Keratinocyte (primary cell): Measurements from ENCODE around the gene ALKBH2. TPM values are rescaled to one million over a fixed set of nuclear protein-coding genes. Genes with fewer than 3 reads are reported as not detected.

Source experiments
- DNase-seq: peaks from one replicate; pipeline ENCODE4 v3.0.0-alpha.2; 2011; ENCODE audit warnings: low read depth, missing footprints, low spot score
- FAIRE-seq: peaks from 2 replicates; lab custom pipeline; 2011; peaks lifted over from hg19 to GRCh38; lab: Jason Lieb, UNC
- H2AFZ ChIP-seq: 2 replicates; pipeline ENCODE4 v1.6.0; 2012; ENCODE audit warnings: low read length, control low read depth, inconsistent platforms; ENCODE audit not compliant: control insufficient read depth
- H3K27ac ChIP-seq: 2 replicates; pipeline ENCODE4 v1.5.1; 2011; ENCODE audit warnings: low read length; ENCODE audit not compliant: control insufficient read depth, insufficient read depth
- H3K27me3 ChIP-seq: 3 replicates; pipeline ENCODE4 v1.6.0; 2011; ENCODE audit warnings: low read length; ENCODE audit not compliant: control insufficient read depth, insufficient read depth; ENCODE audit errors: extremely low read depth
- H3K36me3 ChIP-seq, 2 experiments: 2 replicates in 1 of 2; 3 replicates in 1 of 2; pipeline ENCODE4 v1.5.1; 2011; ENCODE audit warnings: low read length in 2 of 2, mild to moderate bottlenecking in 1 of 2; ENCODE audit not compliant: control insufficient read depth in 2 of 2, insufficient read depth in 2 of 2; ENCODE audit errors: extremely low read depth in 1 of 2
- H3K4me1 ChIP-seq: 3 replicates; pipeline ENCODE4 v1.5.1; 2011; ENCODE audit warnings: low read length; ENCODE audit not compliant: control insufficient read depth, insufficient read depth; ENCODE audit errors: extremely low read depth
- H3K4me2 ChIP-seq: 3 replicates; pipeline ENCODE4 v1.6.0; 2011; ENCODE audit warnings: low read depth, low read length; ENCODE audit not compliant: control insufficient read depth, insufficient read depth; ENCODE audit errors: extremely low read depth
- H3K4me3 ChIP-seq, 3 experiments: fragments of 200-600 bp in 1 of 3; sonication (generic) in 1 of 3; 2 replicates in 2 of 3; 3 replicates in 1 of 3; pipeline ENCODE4 v1.5.1; 2011 to 2016; ENCODE audit warnings: low read length in 3 of 3, mild to moderate bottlenecking in 3 of 3, control low read depth in 2 of 3, inconsistent platforms in 1 of 3, low read depth in 1 of 3, mixed read lengths in 1 of 3, mixed run types in 1 of 3, moderate library complexity in 1 of 3; ENCODE audit not compliant: control insufficient read depth in 2 of 3, insufficient read depth in 2 of 3; ENCODE audit errors: extremely low read depth in 1 of 3
- H3K79me2 ChIP-seq: 2 replicates; pipeline ENCODE4 v1.6.0; 2012; ENCODE audit warnings: low read length; ENCODE audit not compliant: control insufficient read depth, insufficient read depth
- H3K9ac ChIP-seq: 3 replicates; pipeline ENCODE4 v1.6.0; 2011; ENCODE audit warnings: low read length; ENCODE audit not compliant: control insufficient read depth, insufficient read depth; ENCODE audit errors: extremely low read depth
- H3K9me1 ChIP-seq: 3 replicates; pipeline ENCODE4 v1.6.0; 2011; ENCODE audit warnings: low read length; ENCODE audit not compliant: control insufficient read depth, insufficient read depth; ENCODE audit errors: extremely low read depth
- H3K9me3 ChIP-seq: 2 replicates; pipeline ENCODE4 v1.5.1; 2012; ENCODE audit warnings: low read depth, low read length; ENCODE audit not compliant: control insufficient read depth
- H4K20me1 ChIP-seq: 3 replicates; pipeline ENCODE4 v1.6.0; 2011; ENCODE audit warnings: low read length; ENCODE audit not compliant: control insufficient read depth, insufficient read depth; ENCODE audit errors: extremely low read depth
- EZH2 ChIP-seq: IDR thresholded peaks from one replicate; pipeline ENCODE4 v1.6.1; 2012; ENCODE audit warnings: inconsistent platforms, mild to moderate bottlenecking, low read length, moderate library complexity
- dilution Hi-C: fragments of 300-500 bp; cut with MboI; formaldehyde crosslinking; loops from one replicate; pipeline ENCODE4 v1.7.0; 2020; ENCODE audit warnings: low sequenced_read_pairs; ENCODE audit not compliant: extremely low pct_ligation_motif_present
- polyA plus RNA-seq, 5 experiments: library from polyadenylated mRNA; depleted of rRNA in 3 of 5; stranded (reverse) in 3 of 5; stranded (forward) in 1 of 5; unstranded in 1 of 5; fragments of >200 nt; gene quantifications; 1 replicate in 1 of 5; 2 replicates in 3 of 5; 3 replicates in 1 of 5; pipeline versions ENCODE4 v1.2.1 to v1.2.3, GENCODE V29; 2011 to 2012; ENCODE audit warnings: missing spikeins in 2 of 5, low read depth in 1 of 5, low replicate concordance in 1 of 5
- TF ChIP-seq, protein P1 (sequence below), 3 experiments: IDR thresholded peaks in 1 of 3; conservative IDR thresholded peaks in 1 of 3; optimal IDR thresholded peaks in 1 of 3; 2 replicates in 2 of 3; 3 replicates in 1 of 3; pipeline versions ENCODE3 to v1.5.1; 2011; ENCODE audit warnings: low read length in 3 of 3, mild to moderate bottlenecking in 3 of 3, moderate library complexity in 2 of 3, control low read depth in 1 of 3, inconsistent platforms in 1 of 3; ENCODE audit not compliant: insufficient read depth in 2 of 3; ENCODE audit errors: extremely low read depth in 1 of 3

Gene ALKBH2
- polyA plus RNA-seq, 1 donor (not counting 4 experiments of a cell fraction or from before 2014, with no cell fraction given), result 25.2 TPM

DNA sequence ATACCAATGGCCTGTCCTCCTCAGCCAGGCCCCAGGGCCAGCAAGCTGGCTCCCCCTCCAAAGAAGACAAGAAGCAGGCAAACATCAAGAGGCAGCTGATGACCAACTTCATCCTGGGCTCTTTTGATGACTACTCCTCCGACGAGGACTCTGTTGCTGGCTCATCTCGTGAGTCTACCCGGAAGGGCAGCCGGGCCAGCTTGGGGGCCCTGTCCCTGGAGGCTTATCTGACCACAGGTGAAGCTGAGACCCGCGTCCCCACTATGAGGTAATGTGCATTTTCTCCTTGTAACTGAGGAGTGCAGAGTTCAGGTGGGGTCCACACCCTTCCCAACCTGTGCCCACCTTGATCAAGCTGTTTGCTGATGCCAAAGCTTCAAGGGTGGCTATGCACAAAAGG lies 46.5 kb upstream of the ALKBH2 start:
- no peak overlapping the region for H3K9ac ChIP-seq

GRCh38 chr12:109139360-109139759 lies 46.1 kb upstream of the ALKBH2 start:
- Histone ChIP-seq H3K36me3 (no peaks in the 10 kb centered on the region), H2AFZ (no peak overlapping the region), H3K79me2 (no peaks in the 10 kb centered on the region), H3K27ac (no peak overlapping the region), H3K4me2 (no peak overlapping the region), H3K27me3 (no peaks in the 10 kb centered on the region), H3K4me1 (no peaks in the 10 kb centered on the region), H3K9me1 (no peaks in the 10 kb centered on the region), H3K4me3 (no peak overlapping the region), H4K20me1 (no peaks in the 10 kb centered on the region), H3K9ac (no peak overlapping the region), H3K9me3 (no peaks in the 10 kb centered on the region)
- DNase-seq (no peak), FAIRE-seq (no peak)
- TF ChIP-seq EZH2, result no peak
- TF ChIP-seq, protein P1, sequence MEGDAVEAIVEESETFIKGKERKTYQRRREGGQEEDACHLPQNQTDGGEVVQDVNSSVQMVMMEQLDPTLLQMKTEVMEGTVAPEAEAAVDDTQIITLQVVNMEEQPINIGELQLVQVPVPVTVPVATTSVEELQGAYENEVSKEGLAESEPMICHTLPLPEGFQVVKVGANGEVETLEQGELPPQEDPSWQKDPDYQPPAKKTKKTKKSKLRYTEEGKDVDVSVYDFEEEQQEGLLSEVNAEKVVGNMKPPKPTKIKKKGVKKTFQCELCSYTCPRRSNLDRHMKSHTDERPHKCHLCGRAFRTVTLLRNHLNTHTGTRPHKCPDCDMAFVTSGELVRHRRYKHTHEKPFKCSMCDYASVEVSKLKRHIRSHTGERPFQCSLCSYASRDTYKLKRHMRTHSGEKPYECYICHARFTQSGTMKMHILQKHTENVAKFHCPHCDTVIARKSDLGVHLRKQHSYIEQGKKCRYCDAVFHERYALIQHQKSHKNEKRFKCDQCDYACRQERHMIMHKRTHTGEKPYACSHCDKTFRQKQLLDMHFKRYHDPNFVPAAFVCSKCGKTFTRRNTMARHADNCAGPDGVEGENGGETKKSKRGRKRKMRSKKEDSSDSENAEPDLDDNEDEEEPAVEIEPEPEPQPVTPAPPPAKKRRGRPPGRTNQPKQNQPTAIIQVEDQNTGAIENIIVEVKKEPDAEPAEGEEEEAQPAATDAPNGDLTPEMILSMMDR (optimal IDR thresholded peaks at IDR 0.05 in 1 of 3, IDR thresholded peaks at IDR 0.05 in 1 of 3, conservative IDR thresholded peaks at IDR 0.05 in 1 of 3; ENCODE audit: extremely low read depth in 1 of 3, insufficient read depth in 2 of 3, low read length in 3 of 3), result no peak
- dilution Hi-C loops, result no loop called here

More for the DNA sequence above, 46.5 kb upstream of the ALKBH2 start:
- H4K20me1 ChIP-seq, result no peaks in the 10 kb centered on the region
- H2AFZ ChIP-seq, result no peak overlapping the region
- H3K4me2 ChIP-seq, result no peak overlapping the region
- TF ChIP-seq, protein P1 (optimal IDR thresholded peaks at IDR 0.05 in 1 of 3, IDR thresholded peaks at IDR 0.05 in 1 of 3, conservative IDR thresholded peaks at IDR 0.05 in 1 of 3; ENCODE audit: extremely low read depth in 1 of 3, insufficient read depth in 2 of 3, low read length in 3 of 3), result no peak
- TF ChIP-seq EZH2, result no peak
- H3K36me3 ChIP-seq, result no peaks in the 10 kb centered on the region
- H3K27me3 ChIP-seq, result no peaks in the 10 kb centered on the region
- DNase-seq (no peak), FAIRE-seq (no peak)
- H3K4me1 ChIP-seq, result no peaks in the 10 kb centered on the region
- no peak overlapping the region for H3K4me3 ChIP-seq
- no peaks in the 10 kb centered on the region for H3K9me1 ChIP-seq
- no peaks in the 10 kb centered on the region for H3K9me3 ChIP-seq
- dilution Hi-C loops, result no loop called here
- H3K27ac ChIP-seq, result no peak overlapping the region
- H3K79me2 ChIP-seq, result no peaks in the 10 kb centered on the region
